K562 (cell line): Measurements from ENCODE around the gene WWC2. TPM values are rescaled to one million over a fixed set of nuclear protein-coding genes. Genes with fewer than 3 reads are reported as not detected.
A peak's percentile ranks its signal among the peaks of the same experiment; 100 is the strongest.

Source experiments
- ARID3B ChIP-seq: fragments of 250-450 bp; sonication (Bioruptor Pico); IDR thresholded peaks from 2 replicates; pipeline ENCODE4 v1.4.0; 2020; ENCODE audit warnings: borderline replicate concordance
- ATF4 ChIP-seq: fragments of 450-650 bp; formaldehyde crosslinking; IDR thresholded peaks from 2 replicates; pipeline ENCODE4 v1.4.0; 2022; ENCODE audit warnings: mild to moderate bottlenecking, moderate library complexity
- CREBBP ChIP-seq: IDR thresholded peaks from one replicate; pipeline ENCODE4 v1.6.1; 2012; ENCODE audit warnings: low read depth, mild to moderate bottlenecking, control low read depth, inconsistent platforms, low read length
- DEAF1 ChIP-seq: fragments of 450-650 bp; formaldehyde crosslinking; IDR thresholded peaks from 2 replicates; pipeline ENCODE4 v1.4.0; 2020; ENCODE audit warnings: mild to moderate bottlenecking, moderate library complexity
- MAX ChIP-seq: sonication (generic); formaldehyde crosslinking; IDR thresholded peaks from 2 replicates; pipeline ENCODE4 v1.9.0; 2022; ENCODE audit warnings: mild to moderate bottlenecking, missing genetic modification reagents
- MECOM ChIP-seq: fragments of 250-450 bp; sonication (Bioruptor Pico); IDR thresholded peaks from 2 replicates; pipeline ENCODE4 v1.8.0; 2022; ENCODE audit warnings: inconsistent platforms
- PKNOX1 ChIP-seq: fragments of 450-650 bp; IDR thresholded peaks from 2 replicates; pipeline ENCODE4 v1.6.1; 2016
- RBM25 ChIP-seq: fragments of 200-400 bp; formaldehyde crosslinking; IDR thresholded peaks from 2 replicates; pipeline ENCODE4 v1.6.1; 2018; ENCODE audit warnings: low read length, low read depth, moderate library complexity; ENCODE audit not compliant: severe bottlenecking
- SIN3B ChIP-seq: fragments of 450-650 bp; IDR thresholded peaks from 2 replicates; pipeline ENCODE4 v1.6.1; 2017; ENCODE audit warnings: low read depth, mild to moderate bottlenecking, moderate library complexity
- SMAD1 ChIP-seq: fragments of 150-350 bp; IDR thresholded peaks from 2 replicates; pipeline ENCODE4 v1.6.1; 2014; ENCODE audit warnings: low read length, low read depth; ENCODE audit not compliant: partially characterized antibody
- STAT5A ChIP-seq: IDR thresholded peaks from 2 replicates; pipeline ENCODE4 v1.6.1; 2012; ENCODE audit warnings: low read length, inconsistent platforms, borderline replicate concordance
- THRA ChIP-seq: fragments of 450-650 bp; IDR thresholded peaks from 2 replicates; pipeline ENCODE4 v1.6.1; 2017; ENCODE audit warnings: mild to moderate bottlenecking, moderate library complexity
- ZBTB9 ChIP-seq: fragments of 450-650 bp; formaldehyde crosslinking; IDR thresholded peaks from 2 replicates; pipeline ENCODE4 v1.4.0; 2020; ENCODE audit warnings: mild to moderate bottlenecking, moderate library complexity
- ZHX1 ChIP-seq: fragments of 150-350 bp; conservative IDR thresholded peaks from 2 replicates; pipeline ENCODE4 v1.6.1; 2014; ENCODE audit warnings: low read length
- ZNF121 ChIP-seq: sonication (generic); formaldehyde crosslinking; conservative IDR thresholded peaks from 2 replicates; pipeline ENCODE4 v1.8.0; 2022; ENCODE audit warnings: missing genetic modification reagents
- ZNF561 ChIP-seq: fragments of 450-650 bp; formaldehyde crosslinking; conservative IDR thresholded peaks from 2 replicates; pipeline ENCODE4 v1.4.0; 2020; ENCODE audit warnings: mild to moderate bottlenecking, moderate library complexity
- polyA plus RNA-seq, 8 experiments: library from polyadenylated mRNA; depleted of rRNA in 4 of 8; stranded (reverse) in 5 of 8; unstranded in 3 of 8; fragments of >200 nt; fragmentation: Nextera tagmentation in 2 of 8; fragmentation: Illumina TruSeq in 1 of 8; extraction: Ambion mirVana in 2 of 8; extraction: Trizol in 1 of 8; gene quantifications; 2 replicates each; pipeline versions ENCODE4 v1.2.1 to v1.2.3, GENCODE V29; 2011 to 2014; ENCODE audit warnings: inconsistent platforms in 1 of 8, missing spikeins in 1 of 8
- total RNA-seq, 7 experiments: library from RNA; depleted of rRNA in 6 of 7; stranded (reverse); fragments of >200 nt in 6 of 7; fragmentation: Illumina TruSeq in 2 of 7; extraction: Trizol in 2 of 7; gene quantifications; 2 replicates each; pipeline versions ENCODE4 v1.2.1 to v1.2.3, GENCODE V29; 2011 to 2021; ENCODE audit warnings: low replicate concordance in 1 of 7

The WWC2 gene
- total and polyA plus RNA-seq, 9 of the 15 experiments (the other 6 are each of a cell fraction or from before 2014, with no cell fraction given): 3.7 to 39.4 (median 19.6) TPM

- TF ChIP-seq ZHX1: no peak
- no peak for TF ChIP-seq CREBBP
- TF ChIP-seq ZNF561: no peak
- TF ChIP-seq SMAD1: no peak
- no peak for TF ChIP-seq PKNOX1
- TF ChIP-seq MAX: no peak
- TF ChIP-seq RBM25: peak; percentile 54
- peak; percentile 60; the same call in 1 of the 2 replicates for TF ChIP-seq ATF4
- no peak for TF ChIP-seq MECOM (CRISPR knock-in tag)
- no peak for TF ChIP-seq ZNF121 (CRISPR knock-in tag)
- TF ChIP-seq SIN3B: no peak
- no peak for TF ChIP-seq STAT5A
- TF ChIP-seq ARID3B (CRISPR knock-in tag): no peak
- TF ChIP-seq ZBTB9: no peak
- no peak for TF ChIP-seq THRA
- no peak for TF ChIP-seq DEAF1 (CRISPR knock-in tag)
These were observed 2.6 kb upstream of the WWC2 start (continued) for GRCh38 chr4:183096276-183096965.
